IMR-90 (cell line): ENCODE measurements around the gene PDILT. TPM values are rescaled to one million over a fixed set of nuclear protein-coding genes. Genes with fewer than 3 reads are reported as not detected.

ENCODE experiments used
- ATAC-seq: fragments of 200-7000 bp; cut with Tn5 transposase; 2 replicates; pipeline ENCODE4 v1.9.1; 2020; ENCODE audit warnings: low read depth, mild to moderate bottlenecking, moderate library complexity
- BruUV-seq: library from RNA; stranded (reverse); fragments of 400-500 nt; replicated peaks from 2 replicates; lab custom pipeline; 2021; lab: Mats Ljungman, UMichigan
- CTCF ChIA-PET: fragments of 300-600 bp; formaldehyde crosslinking; extraction: SDS; loops from one replicate; lab custom pipeline; 2021; ENCODE audit warnings: antibody characterized with exemption; lab: Yijun Ruan, JAX
- POLR2A ChIA-PET: fragments of 300-600 bp; sonication (Branson Sonifier 250); formaldehyde crosslinking; loops from one replicate; lab custom pipeline; 2022; ENCODE audit warnings: antibody characterized with exemption; ENCODE audit not compliant: unreplicated experiment; lab: Charles Lee
- DNase-seq: peaks from one replicate; pipeline ENCODE4 v3.0.0; 2013
- H2AFZ ChIP-seq: replicated peaks from 2 replicates; pipeline ENCODE3; 2013; ENCODE audit warnings: low read length, mild to moderate bottlenecking; ENCODE audit not compliant: poor library complexity
- H2AK5ac ChIP-seq: 2 replicates; pipeline ENCODE4 v1.6.1; 2013; ENCODE audit warnings: low read depth, low read length, inconsistent platforms
- H2AK9ac ChIP-seq: replicated peaks from 2 replicates; pipeline ENCODE3; 2013; ENCODE audit warnings: mild to moderate bottlenecking, low read depth, low read length, moderate library complexity; ENCODE audit not compliant: poor library complexity
- H2BK120ac ChIP-seq: 2 replicates; pipeline ENCODE4 v1.6.1; 2013; ENCODE audit warnings: low read depth, low read length, inconsistent platforms
- H2BK15ac ChIP-seq: 3 replicates; pipeline ENCODE4 v1.6.1; 2013; ENCODE audit warnings: low read depth, low read length, inconsistent platforms
- H2BK20ac ChIP-seq: 2 replicates; pipeline ENCODE4 v1.6.1; 2013; ENCODE audit warnings: low read depth, mild to moderate bottlenecking, inconsistent platforms, low read length, moderate library complexity
- H2BK5ac ChIP-seq: 2 replicates; pipeline ENCODE4 v1.6.1; 2013; ENCODE audit warnings: mild to moderate bottlenecking, low read depth, low read length, inconsistent platforms; ENCODE audit not compliant: poor library complexity, severe bottlenecking
- H3K14ac ChIP-seq: replicated peaks from 2 replicates; pipeline ENCODE4 v1.6.1; 2013; ENCODE audit warnings: low read depth, low read length, inconsistent platforms
- H3K18ac ChIP-seq: 2 replicates; pipeline ENCODE4 v1.6.1; 2013; ENCODE audit warnings: low read depth, low read length, control low read depth
- H3K23ac ChIP-seq: 2 replicates; pipeline ENCODE4 v1.6.1; 2013; ENCODE audit warnings: low read depth, low read length, inconsistent platforms
- H3K27ac ChIP-seq: 2 replicates; pipeline ENCODE4 v1.5.1; 2013; ENCODE audit warnings: mild to moderate bottlenecking, control low read depth, low read length; ENCODE audit not compliant: insufficient read depth
- H3K27me3 ChIP-seq: 2 replicates; pipeline ENCODE4 v1.6.1; 2013; ENCODE audit warnings: low read length; ENCODE audit not compliant: control insufficient read depth, insufficient read depth
- H3K36me3 ChIP-seq: 2 replicates; pipeline ENCODE4 v1.6.1; 2013; ENCODE audit warnings: low read length, mixed read lengths; ENCODE audit not compliant: control insufficient read depth, insufficient read depth
- H3K4ac ChIP-seq: 2 replicates; pipeline ENCODE4 v1.6.1; 2013; ENCODE audit warnings: low read depth, low read length, inconsistent platforms
- H3K4me1 ChIP-seq: 2 replicates; pipeline ENCODE4 v1.6.1; 2013; ENCODE audit warnings: low read length, mixed read lengths; ENCODE audit not compliant: control insufficient read depth, insufficient read depth
- H3K4me2 ChIP-seq: 2 replicates; pipeline ENCODE4 v1.6.1; 2013; ENCODE audit warnings: low read depth, mild to moderate bottlenecking, control low read depth, low read length, moderate library complexity
- H3K4me3 ChIP-seq: 2 replicates; pipeline ENCODE4 v1.5.1; 2013; ENCODE audit warnings: low read depth, mild to moderate bottlenecking, control low read depth, low read length, moderate library complexity; ENCODE audit not compliant: insufficient read depth
- H3K56ac ChIP-seq: 2 replicates; pipeline ENCODE4 v1.6.1; 2013; ENCODE audit warnings: low read length, inconsistent platforms; ENCODE audit not compliant: insufficient read depth; ENCODE audit errors: extremely low read depth
- H3K79me1 ChIP-seq, 2 experiments: 2 replicates each; pipeline ENCODE4 v1.6.1; 2013; ENCODE audit warnings: low read length in 2 of 2, inconsistent platforms in 1 of 2, low read depth in 1 of 2
- H3K9ac ChIP-seq: 2 replicates; pipeline ENCODE4 v1.6.1; 2013; ENCODE audit warnings: low read depth, low read length, control low read depth
- H3K9me1 ChIP-seq: 2 replicates; pipeline ENCODE4 v1.6.1; 2013; ENCODE audit warnings: low read length, inconsistent platforms; ENCODE audit not compliant: insufficient read depth
- H3K9me3 ChIP-seq: 2 replicates; pipeline ENCODE4 v1.6.1; 2013; ENCODE audit warnings: low read length; ENCODE audit not compliant: control insufficient read depth, insufficient read depth
- H4K20me1 ChIP-seq: 2 replicates; pipeline ENCODE4 v1.6.1; 2013; ENCODE audit warnings: low read length, inconsistent platforms; ENCODE audit not compliant: insufficient read depth
- H4K5ac ChIP-seq: 2 replicates; pipeline ENCODE4 v1.6.1; 2013; ENCODE audit warnings: mild to moderate bottlenecking, low read depth, low read length, control low read depth
- H4K8ac ChIP-seq, 2 experiments: 2 replicates each; pipeline ENCODE4 v1.6.1; 2013; ENCODE audit warnings: low read depth in 2 of 2, low read length in 2 of 2, control low read depth in 1 of 2, inconsistent platforms in 1 of 2
- H4K91ac ChIP-seq: 2 replicates; pipeline ENCODE4 v1.6.1; 2013; ENCODE audit warnings: low read depth, low read length, inconsistent platforms; ENCODE audit not compliant: insufficient read depth
- BHLHE40 ChIP-seq: fragments of 150-350 bp; IDR thresholded peaks from 2 replicates; pipeline ENCODE4 v1.6.1; 2016; ENCODE audit warnings: mild to moderate bottlenecking, low read depth, low read length
- CEBPB ChIP-seq: IDR thresholded peaks from 2 replicates; pipeline ENCODE4 v1.6.1; 2012; ENCODE audit warnings: low read depth, low read length, improper control_type of control experiment
- CHD1 ChIP-seq: IDR thresholded peaks from 2 replicates; pipeline ENCODE4 v1.6.1; 2012; ENCODE audit warnings: low read depth, low read length, improper control_type of control experiment
- MAFK ChIP-seq: IDR thresholded peaks from 2 replicates; pipeline ENCODE4 v1.6.1; 2012; ENCODE audit warnings: low read depth, low read length, improper control_type of control experiment
- MAZ ChIP-seq: IDR thresholded peaks from 2 replicates; pipeline ENCODE4 v1.6.1; 2012; ENCODE audit warnings: low read depth, mild to moderate bottlenecking, low read length, improper control_type of control experiment, moderate library complexity, borderline replicate concordance
- MXI1 ChIP-seq: IDR thresholded peaks from 2 replicates; pipeline ENCODE4 v1.6.1; 2012; ENCODE audit warnings: low read depth, mild to moderate bottlenecking, low read length, moderate library complexity, borderline replicate concordance
- NFE2L2 ChIP-seq: fragments of 150-350 bp; IDR thresholded peaks from 2 replicates; pipeline ENCODE4 v1.6.1; 2016; ENCODE audit warnings: low read depth, mild to moderate bottlenecking, low read length
- SMC3 ChIP-seq: fragments of 150-350 bp; IDR thresholded peaks from 2 replicates; pipeline ENCODE4 v1.6.1; 2016; ENCODE audit warnings: low read depth, mild to moderate bottlenecking, antibody characterized with exemption, low read length, moderate library complexity
- WGBS, 2 experiments: methylation state at CpG; one replicate each; pipeline versions ENCODE4 v1.1.5 to v1.1.7; 2013; ENCODE audit warnings: missing lambda C conversion rate in 2 of 2; ENCODE audit not compliant: insufficient read length in 1 of 2; ENCODE audit errors: extremely low coverage in 2 of 2; 5-methylcytosine and 5-hydroxymethylcytosine counted together
- dilution Hi-C: fragments of 300-500 bp; cut with HindIII; formaldehyde crosslinking; loops from one replicate; pipeline ENCODE4 v1.14.3; 2018; ENCODE audit warnings: low sequenced_read_pairs; ENCODE audit not compliant: unreplicated experiment
- in situ Hi-C: fragments of 300-500 bp; cut with MboI; formaldehyde crosslinking; loops from 3 replicates; pipeline ENCODE4 v1.14.3; 2019; ENCODE audit warnings: low sequenced_read_pairs, inconsistent platforms, mixed read lengths
- intact Hi-C: fragments of 100-400 bp; cut with micrococcal nuclease; formaldehyde crosslinking; loops from 2 replicates; pipeline ENCODE4 v1.10.0; 2022
- polyA plus RNA-seq, 3 experiments: library from polyadenylated mRNA; depleted of rRNA; stranded (reverse); fragments of >200 nt; gene quantifications; 2 replicates each; pipeline ENCODE4 v1.2.3, GENCODE V29; 2012; ENCODE audit warnings: low replicate concordance in 1 of 3
- total RNA-seq: library from RNA; depleted of rRNA; stranded (reverse); fragments of >200 nt; gene quantifications from 2 replicates; pipeline ENCODE4 v1.2.3, GENCODE V29; 2012
- TF ChIP-seq, protein P1 (sequence below): fragments of 150-350 bp; IDR thresholded peaks from 2 replicates; pipeline ENCODE4 v1.6.1; 2017; ENCODE audit warnings: mild to moderate bottlenecking, antibody characterized with exemption, low read length, low read depth
- TF ChIP-seq, protein P2 (sequence below): conservative IDR thresholded peaks from 2 replicates; pipeline ENCODE4 v1.5.1; 2012; ENCODE audit warnings: mild to moderate bottlenecking, low read depth, low read length, improper control_type of control experiment

The PDILT gene
- total and polyA plus RNA-seq, 2 of the 4 experiments (the other 2 are of a cell fraction) = not detected

DNA sequence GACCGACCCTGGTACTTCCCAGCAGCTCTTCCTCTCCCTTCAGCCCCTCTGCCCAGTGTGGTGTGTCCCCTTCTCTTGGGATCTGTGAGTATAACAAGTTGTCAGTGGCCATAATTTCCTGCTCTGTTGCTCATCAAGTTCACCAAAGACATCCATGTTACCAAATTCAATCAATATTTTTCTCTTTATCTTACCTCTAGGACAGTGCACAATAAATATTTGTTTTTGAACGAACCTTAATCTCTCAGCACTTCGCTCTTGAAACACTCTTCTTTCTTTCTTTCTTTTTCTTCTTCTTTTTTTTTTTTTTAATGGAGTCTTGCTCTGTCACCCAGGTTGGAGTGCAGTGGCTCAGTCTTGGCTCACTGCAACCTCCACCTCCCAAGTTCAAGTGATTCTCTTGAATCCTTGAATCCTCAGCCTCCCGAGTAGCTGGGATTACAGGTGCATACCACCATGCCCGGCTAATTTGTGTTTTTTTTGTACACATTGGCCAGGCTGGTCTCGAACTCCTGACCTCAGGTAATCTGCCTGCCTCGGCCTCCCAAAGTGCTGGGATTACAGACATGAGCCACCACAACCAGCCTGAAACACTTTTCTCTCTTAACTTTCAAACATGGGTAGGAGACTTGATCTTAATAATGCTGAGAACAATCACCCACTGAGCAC, 49.3 kb downstream of the PDILT start:
- Histone ChIP-seq H2BK15ac (no peak overlapping the region), H4K8ac (no peak overlapping the region), H3K56ac (no peak overlapping the region), H3K9me1 (no peaks in the 10 kb centered on the region), H2BK120ac (no peak overlapping the region), H3K4me3 (no peak overlapping the region), H3K9me3 (peaks cover 6% of the 10 kb centered on the region; the same call in 1 of the 2 replicates), H3K79me1 (no peaks in the 10 kb centered on the region), H4K91ac (no peak overlapping the region), H3K4me2 (no peak overlapping the region), H2AK9ac (no peak overlapping the region), H3K9ac (no peak overlapping the region), H2BK5ac (no peak overlapping the region), H3K18ac (no peak overlapping the region), H2AK5ac (no peak overlapping the region), H3K14ac (no peak overlapping the region), H2AFZ (no peak overlapping the region), H4K20me1 (no peaks in the 10 kb centered on the region), H3K27ac (no peak overlapping the region), H3K23ac (no peak overlapping the region), H4K5ac (no peak overlapping the region), H3K36me3 (no peaks in the 10 kb centered on the region), H3K27me3 (no peaks in the 10 kb centered on the region), H2BK20ac (no peak overlapping the region), H3K4me1 (no peaks in the 10 kb centered on the region), H3K4ac (no peak overlapping the region)
- CTCF ChIA-PET = interaction anchor here (0.6 kb wide), 1 partner anchor 10 kb away, joined by 3 read pairs; no protein-coding TSS in a partner anchor
- no TSS peak for BruUV-seq
- intact Hi-C loops (no loop called here), in situ Hi-C loops (no loop called here), dilution Hi-C loops (no loop called here)
- 46% methylated on average over 3 of the region's 7 CpGs; no CpG with 5 or more reads in 1 of the 2 experiments for WGBS, 2 experiments
- no peak for ATAC-seq
- no peak for TF ChIP-seq SMC3
- TF ChIP-seq CEBPB = no peak
- TF ChIP-seq NFE2L2 = no peak
- TF ChIP-seq MAFK = no peak
- TF ChIP-seq CHD1 = no peak
- TF ChIP-seq MAZ = no peak
- TF ChIP-seq, protein P1, sequence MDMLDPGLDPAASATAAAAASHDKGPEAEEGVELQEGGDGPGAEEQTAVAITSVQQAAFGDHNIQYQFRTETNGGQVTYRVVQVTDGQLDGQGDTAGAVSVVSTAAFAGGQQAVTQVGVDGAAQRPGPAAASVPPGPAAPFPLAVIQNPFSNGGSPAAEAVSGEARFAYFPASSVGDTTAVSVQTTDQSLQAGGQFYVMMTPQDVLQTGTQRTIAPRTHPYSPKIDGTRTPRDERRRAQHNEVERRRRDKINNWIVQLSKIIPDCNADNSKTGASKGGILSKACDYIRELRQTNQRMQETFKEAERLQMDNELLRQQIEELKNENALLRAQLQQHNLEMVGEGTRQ = no peak
- TF ChIP-seq, protein P2, sequence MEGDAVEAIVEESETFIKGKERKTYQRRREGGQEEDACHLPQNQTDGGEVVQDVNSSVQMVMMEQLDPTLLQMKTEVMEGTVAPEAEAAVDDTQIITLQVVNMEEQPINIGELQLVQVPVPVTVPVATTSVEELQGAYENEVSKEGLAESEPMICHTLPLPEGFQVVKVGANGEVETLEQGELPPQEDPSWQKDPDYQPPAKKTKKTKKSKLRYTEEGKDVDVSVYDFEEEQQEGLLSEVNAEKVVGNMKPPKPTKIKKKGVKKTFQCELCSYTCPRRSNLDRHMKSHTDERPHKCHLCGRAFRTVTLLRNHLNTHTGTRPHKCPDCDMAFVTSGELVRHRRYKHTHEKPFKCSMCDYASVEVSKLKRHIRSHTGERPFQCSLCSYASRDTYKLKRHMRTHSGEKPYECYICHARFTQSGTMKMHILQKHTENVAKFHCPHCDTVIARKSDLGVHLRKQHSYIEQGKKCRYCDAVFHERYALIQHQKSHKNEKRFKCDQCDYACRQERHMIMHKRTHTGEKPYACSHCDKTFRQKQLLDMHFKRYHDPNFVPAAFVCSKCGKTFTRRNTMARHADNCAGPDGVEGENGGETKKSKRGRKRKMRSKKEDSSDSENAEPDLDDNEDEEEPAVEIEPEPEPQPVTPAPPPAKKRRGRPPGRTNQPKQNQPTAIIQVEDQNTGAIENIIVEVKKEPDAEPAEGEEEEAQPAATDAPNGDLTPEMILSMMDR = no peak
- TF ChIP-seq BHLHE40 = no peak
- no peak for TF ChIP-seq MXI1
- POLR2A ChIA-PET = no interaction called here
- no peak for DNase-seq
